Chondrocyte (in vitro differentiated cells): ENCODE measurements around the gene PLD1. TPM values are rescaled to one million over a fixed set of nuclear protein-coding genes. Genes with fewer than 3 reads are reported as not detected.
"Not testable (repeated sequence)": the region's sequence is repeated elsewhere in the genome, so short reads cannot be mapped to it uniquely, and the experiment has no call there.

ENCODE experiments used
- DNase-seq: peaks from one replicate; pipeline ENCODE4 v3.0.0; 2021; ENCODE audit warnings: mixed read lengths, low spot score
- H3K27ac Mint-ChIP-seq: one replicate; pipeline ENCODE4 v1.8.0; 2021; ENCODE audit warnings: mild to moderate bottlenecking, moderate library complexity, mixed read lengths; ENCODE audit not compliant: unreplicated experiment
- H3K27me3 Mint-ChIP-seq: 2 replicates; pipeline ENCODE4 v1.8.0; 2021; ENCODE audit warnings: low read depth, mixed read lengths
- H3K36me3 Mint-ChIP-seq: 2 replicates; pipeline ENCODE4 v1.8.0; 2021; ENCODE audit warnings: low read depth, mixed read lengths
- H3K4me1 Mint-ChIP-seq: 2 replicates; pipeline ENCODE4 v1.8.0; 2021; ENCODE audit warnings: low read depth, mild to moderate bottlenecking, mixed read lengths
- H3K4me3 Mint-ChIP-seq: one replicate; pipeline ENCODE4 v1.8.0; 2021; ENCODE audit warnings: mild to moderate bottlenecking, moderate library complexity, mixed read lengths; ENCODE audit not compliant: unreplicated experiment
- H3K9me3 Mint-ChIP-seq: 2 replicates; pipeline ENCODE4 v1.8.0; 2021; ENCODE audit warnings: low read depth, mixed read lengths
- total RNA-seq: library from RNA; stranded (reverse); gene quantifications from 3 replicates; pipeline ENCODE4 v1.2.1, GENCODE V29; 2021
- TF ChIP-seq, protein P1 (sequence below): fragments of 200-600 bp; sonication (generic); IDR thresholded peaks from 2 replicates; pipeline ENCODE4 v1.5.0; 2021; ENCODE audit warnings: antibody characterized with exemption, mild to moderate bottlenecking, moderate library complexity

PLD1 gene
- total RNA-seq, 1 donor from 2014 or later, result 17.0 TPM

DNA sequence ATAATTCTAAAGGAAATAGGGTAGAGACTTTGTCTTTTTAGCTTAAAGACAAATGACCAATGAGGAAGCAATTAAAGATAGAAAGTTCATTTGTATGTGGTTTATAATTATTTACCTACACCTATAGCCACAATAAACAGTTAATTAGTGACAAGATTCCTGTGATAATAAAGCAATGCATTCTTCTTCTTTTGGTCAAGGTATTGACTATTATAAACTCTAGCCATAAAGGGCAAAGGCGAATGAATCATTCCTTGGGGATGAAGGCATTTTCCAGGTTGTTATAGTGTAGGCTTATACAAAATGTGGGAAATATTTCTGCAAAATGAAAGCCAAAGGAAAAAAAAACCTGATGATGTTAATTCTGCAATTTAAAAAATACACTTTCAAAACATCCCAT lies 115.4 kb downstream of the PLD1 start:
- Mint-ChIP-seq H3K9me3 (peaks cover 4% of the 10 kb centered on the region), H3K27ac (no peak overlapping the region), H3K4me3 (no peak overlapping the region), H3K27me3 (no peaks in the 10 kb centered on the region), H3K36me3 (peaks cover 15% of the 10 kb centered on the region), H3K4me1 (peaks cover 11% of the 10 kb centered on the region)
- DNase-seq, result no peak
- TF ChIP-seq, protein P1, sequence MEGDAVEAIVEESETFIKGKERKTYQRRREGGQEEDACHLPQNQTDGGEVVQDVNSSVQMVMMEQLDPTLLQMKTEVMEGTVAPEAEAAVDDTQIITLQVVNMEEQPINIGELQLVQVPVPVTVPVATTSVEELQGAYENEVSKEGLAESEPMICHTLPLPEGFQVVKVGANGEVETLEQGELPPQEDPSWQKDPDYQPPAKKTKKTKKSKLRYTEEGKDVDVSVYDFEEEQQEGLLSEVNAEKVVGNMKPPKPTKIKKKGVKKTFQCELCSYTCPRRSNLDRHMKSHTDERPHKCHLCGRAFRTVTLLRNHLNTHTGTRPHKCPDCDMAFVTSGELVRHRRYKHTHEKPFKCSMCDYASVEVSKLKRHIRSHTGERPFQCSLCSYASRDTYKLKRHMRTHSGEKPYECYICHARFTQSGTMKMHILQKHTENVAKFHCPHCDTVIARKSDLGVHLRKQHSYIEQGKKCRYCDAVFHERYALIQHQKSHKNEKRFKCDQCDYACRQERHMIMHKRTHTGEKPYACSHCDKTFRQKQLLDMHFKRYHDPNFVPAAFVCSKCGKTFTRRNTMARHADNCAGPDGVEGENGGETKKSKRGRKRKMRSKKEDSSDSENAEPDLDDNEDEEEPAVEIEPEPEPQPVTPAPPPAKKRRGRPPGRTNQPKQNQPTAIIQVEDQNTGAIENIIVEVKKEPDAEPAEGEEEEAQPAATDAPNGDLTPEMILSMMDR, result no peak

- Mint-ChIP-seq H3K4me1 (peaks cover 21% of the 10 kb centered on the region), H3K36me3 (peaks cover 11% of the 10 kb centered on the region)
- not testable (repeated sequence) for H3K4me3 Mint-ChIP-seq, DNase-seq, H3K27me3 Mint-ChIP-seq, H3K9me3 Mint-ChIP-seq, H3K27ac Mint-ChIP-seq
Observed at GRCh38 chr3:171692551-171692950, 117.7 kb downstream of the PLD1 start.

DNA sequence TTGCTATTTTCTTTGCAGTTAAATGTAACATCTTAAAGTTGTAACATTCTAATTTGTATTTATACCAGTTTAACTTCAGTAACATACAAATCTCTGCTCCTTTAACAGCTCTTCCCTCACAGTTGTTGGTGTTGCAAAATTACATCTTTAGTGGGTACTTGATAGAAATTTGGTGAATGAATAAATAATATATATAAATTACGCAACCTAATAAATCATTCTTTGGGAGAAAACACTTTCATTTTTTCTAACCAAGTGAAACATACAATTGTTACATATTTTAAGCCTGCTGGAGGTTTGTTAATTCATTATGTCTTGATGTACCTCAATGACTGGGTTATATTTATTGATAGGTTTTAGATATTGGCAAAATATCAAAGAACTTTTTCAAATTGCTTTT lies 118.8 kb downstream of the PLD1 start:
- H3K36me3 Mint-ChIP-seq, result peaks cover 12% of the 10 kb centered on the region
- no peak for DNase-seq

GRCh38 chr3:171690281-171690680 lies 120.0 kb downstream of the PLD1 start:
- no peaks in the 10 kb centered on the region for H3K27me3 Mint-ChIP-seq
- H3K9me3 Mint-ChIP-seq, result peaks cover 4% of the 10 kb centered on the region
- peaks cover 19% of the 10 kb centered on the region for H3K36me3 Mint-ChIP-seq
- H3K4me1 Mint-ChIP-seq, result peaks cover 20% of the 10 kb centered on the region
- TF ChIP-seq, protein P1, result no peak
- DNase-seq, result no peak
- H3K27ac Mint-ChIP-seq, result no peak overlapping the region
- H3K4me3 Mint-ChIP-seq, result no peak overlapping the region

More for the DNA sequence above, 118.8 kb downstream of the PLD1 start:
- Mint-ChIP-seq H3K27me3 (no peaks in the 10 kb centered on the region), H3K9me3 (peaks cover 4% of the 10 kb centered on the region), H3K4me3 (no peak overlapping the region), H3K4me1 (peaks cover 25% of the 10 kb centered on the region), H3K27ac (no peak overlapping the region)
- TF ChIP-seq, protein P1, result no peak

GRCh38 chr3:171688593-171688992 lies 121.7 kb downstream of the PLD1 start:
- Mint-ChIP-seq H3K4me3 (no peak overlapping the region), H3K9me3 (peaks cover 4% of the 10 kb centered on the region), H3K27ac (no peak overlapping the region), H3K36me3 (peaks cover 25% of the 10 kb centered on the region), H3K4me1 (peaks cover 15% of the 10 kb centered on the region), H3K27me3 (no peaks in the 10 kb centered on the region)
- TF ChIP-seq, protein P1, result no peak
- no peak for DNase-seq

- Mint-ChIP-seq H3K4me1 (peaks cover 15% of the 10 kb centered on the region), H3K36me3 (peaks cover 30% of the 10 kb centered on the region), H3K27ac (no peak overlapping the region), H3K27me3 (no peaks in the 10 kb centered on the region), H3K9me3 (peaks cover 4% of the 10 kb centered on the region), H3K4me3 (no peak overlapping the region)
- TF ChIP-seq, protein P1, result no peak
- no peak for DNase-seq
Observed at GRCh38 chr3:171688002-171688401, 122.3 kb downstream of the PLD1 start.
